ENCODE data around the gene SPATA20.

The SPATA20 gene

DNA sequence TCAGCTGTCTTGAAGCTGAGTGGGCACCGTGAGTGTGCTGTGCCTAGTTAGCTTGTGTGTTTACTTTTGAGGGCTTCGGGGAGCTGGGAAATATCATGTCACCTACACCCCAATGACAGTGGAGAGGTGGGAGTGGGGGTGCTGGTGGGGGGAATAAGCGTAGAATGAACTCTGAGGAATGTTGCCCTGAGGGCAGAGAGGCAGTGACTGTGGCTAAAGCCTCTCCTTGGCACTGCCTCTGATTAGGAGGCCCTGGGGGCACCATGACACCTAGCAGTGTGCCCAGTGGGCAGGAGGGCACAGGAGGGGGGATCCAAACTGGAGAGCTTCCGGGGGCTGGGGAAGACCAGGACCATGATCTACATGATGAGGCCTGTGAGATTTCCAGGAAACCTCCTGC lies 38.4 kb downstream of the SPATA20 start:
- H3K27ac ChIP-seq = no peak overlapping the region
- no peak for TF ChIP-seq ZFX (IDR thresholded peaks at IDR 0.05; ENCODE audit: borderline replicate concordance)
- TF ChIP-seq, protein P1, sequence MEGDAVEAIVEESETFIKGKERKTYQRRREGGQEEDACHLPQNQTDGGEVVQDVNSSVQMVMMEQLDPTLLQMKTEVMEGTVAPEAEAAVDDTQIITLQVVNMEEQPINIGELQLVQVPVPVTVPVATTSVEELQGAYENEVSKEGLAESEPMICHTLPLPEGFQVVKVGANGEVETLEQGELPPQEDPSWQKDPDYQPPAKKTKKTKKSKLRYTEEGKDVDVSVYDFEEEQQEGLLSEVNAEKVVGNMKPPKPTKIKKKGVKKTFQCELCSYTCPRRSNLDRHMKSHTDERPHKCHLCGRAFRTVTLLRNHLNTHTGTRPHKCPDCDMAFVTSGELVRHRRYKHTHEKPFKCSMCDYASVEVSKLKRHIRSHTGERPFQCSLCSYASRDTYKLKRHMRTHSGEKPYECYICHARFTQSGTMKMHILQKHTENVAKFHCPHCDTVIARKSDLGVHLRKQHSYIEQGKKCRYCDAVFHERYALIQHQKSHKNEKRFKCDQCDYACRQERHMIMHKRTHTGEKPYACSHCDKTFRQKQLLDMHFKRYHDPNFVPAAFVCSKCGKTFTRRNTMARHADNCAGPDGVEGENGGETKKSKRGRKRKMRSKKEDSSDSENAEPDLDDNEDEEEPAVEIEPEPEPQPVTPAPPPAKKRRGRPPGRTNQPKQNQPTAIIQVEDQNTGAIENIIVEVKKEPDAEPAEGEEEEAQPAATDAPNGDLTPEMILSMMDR (IDR thresholded peaks at IDR 0.05) = no peak

DNA sequence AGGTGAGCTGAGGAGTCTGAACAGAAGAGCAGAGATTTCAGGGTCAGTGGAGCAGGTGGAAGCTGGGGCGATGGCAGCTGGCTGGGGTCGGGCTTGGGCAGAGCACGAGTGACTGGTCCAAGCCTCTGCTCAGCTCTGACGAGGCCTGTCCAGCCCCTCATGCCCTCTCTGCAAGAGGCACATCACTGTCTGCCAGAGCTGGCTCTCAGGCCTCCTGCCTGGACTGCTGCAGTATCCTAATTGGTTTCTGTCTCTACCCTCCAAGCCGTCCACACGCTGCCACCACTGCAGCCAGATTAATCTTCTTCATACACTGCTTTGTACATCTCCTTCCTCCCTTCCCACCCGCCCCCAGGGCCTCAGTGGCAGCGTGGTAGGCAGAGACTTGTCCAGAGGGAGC lies 38.9 kb downstream of the SPATA20 start:
- no peak overlapping the region for H3K27ac ChIP-seq

DNA sequence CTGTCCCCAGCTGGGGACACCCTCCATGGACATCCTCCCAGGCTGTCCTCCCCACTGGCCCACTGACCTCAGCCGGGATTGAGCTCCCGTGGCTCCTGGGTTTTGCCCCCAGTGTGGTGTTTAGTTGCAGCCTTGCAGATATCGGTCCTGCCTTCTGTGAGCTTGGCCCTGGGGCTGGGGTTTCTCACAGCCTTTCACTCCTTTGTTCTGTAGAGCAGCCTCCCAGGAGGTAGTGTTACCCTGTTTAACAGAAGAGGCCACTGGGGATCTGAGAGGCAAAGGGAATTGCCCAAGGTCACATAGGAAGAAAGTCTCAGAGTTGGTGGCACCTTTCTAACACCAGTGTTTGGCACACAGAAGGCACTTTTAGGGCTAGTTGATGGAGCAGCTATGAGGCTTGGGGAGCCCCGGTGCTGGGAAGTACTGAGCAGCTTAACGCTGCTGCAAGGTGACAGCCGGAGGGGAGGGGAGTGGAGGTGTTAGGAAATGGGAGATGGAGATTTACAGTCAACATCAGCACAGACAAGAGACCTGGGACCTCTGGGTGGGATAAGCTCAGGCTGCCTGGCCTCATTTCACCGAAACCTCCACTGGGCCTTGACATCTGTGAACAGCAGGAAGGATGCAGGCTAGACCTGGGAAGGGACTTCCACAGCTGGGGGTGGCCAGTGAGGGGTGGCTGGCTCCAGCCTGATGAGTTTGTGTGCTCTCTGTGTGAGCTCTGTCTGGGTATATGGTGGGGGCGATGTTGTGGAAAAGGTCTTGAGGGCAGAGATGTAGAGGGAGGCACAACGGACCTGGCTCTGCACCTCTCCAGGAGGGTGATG lies 39.7 kb downstream of the SPATA20 start:
- H3K27ac ChIP-seq = no peak overlapping the region
- no peak for TF ChIP-seq ZFX (IDR thresholded peaks at IDR 0.05; ENCODE audit: borderline replicate concordance)
- TF ChIP-seq, protein P1 (IDR thresholded peaks at IDR 0.05) = no peak

More for the DNA sequence above, 38.9 kb downstream of the SPATA20 start:
- TF ChIP-seq ZFX (IDR thresholded peaks at IDR 0.05; ENCODE audit: borderline replicate concordance) = no peak
- TF ChIP-seq, protein P1 (IDR thresholded peaks at IDR 0.05) = no peak

DNA sequence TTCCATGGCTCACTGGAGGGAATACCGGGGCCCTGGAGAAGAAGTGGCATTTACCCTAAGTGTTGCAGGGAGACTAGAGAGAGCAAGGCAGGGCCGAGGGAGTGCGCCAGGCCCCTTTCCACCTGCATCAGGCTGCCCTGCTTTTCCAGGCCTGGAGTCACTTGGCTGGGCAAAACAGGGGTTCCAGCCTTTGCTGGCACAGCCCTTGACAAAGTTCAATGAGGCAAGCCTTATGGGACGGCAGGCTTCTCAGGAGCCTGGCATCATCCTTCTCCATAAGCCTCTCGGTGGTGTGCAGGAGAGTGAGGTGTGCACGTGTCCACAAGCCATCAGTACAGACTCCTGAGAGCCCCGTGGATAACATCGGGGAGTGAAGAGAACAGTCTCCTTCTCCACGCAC lies 40.6 kb downstream of the SPATA20 start:
- TF ChIP-seq ZFX (IDR thresholded peaks at IDR 0.05; ENCODE audit: borderline replicate concordance) = no peak
- TF ChIP-seq, protein P1 (IDR thresholded peaks at IDR 0.05) = no peak
- no peak overlapping the region for H3K27ac ChIP-seq

DNA sequence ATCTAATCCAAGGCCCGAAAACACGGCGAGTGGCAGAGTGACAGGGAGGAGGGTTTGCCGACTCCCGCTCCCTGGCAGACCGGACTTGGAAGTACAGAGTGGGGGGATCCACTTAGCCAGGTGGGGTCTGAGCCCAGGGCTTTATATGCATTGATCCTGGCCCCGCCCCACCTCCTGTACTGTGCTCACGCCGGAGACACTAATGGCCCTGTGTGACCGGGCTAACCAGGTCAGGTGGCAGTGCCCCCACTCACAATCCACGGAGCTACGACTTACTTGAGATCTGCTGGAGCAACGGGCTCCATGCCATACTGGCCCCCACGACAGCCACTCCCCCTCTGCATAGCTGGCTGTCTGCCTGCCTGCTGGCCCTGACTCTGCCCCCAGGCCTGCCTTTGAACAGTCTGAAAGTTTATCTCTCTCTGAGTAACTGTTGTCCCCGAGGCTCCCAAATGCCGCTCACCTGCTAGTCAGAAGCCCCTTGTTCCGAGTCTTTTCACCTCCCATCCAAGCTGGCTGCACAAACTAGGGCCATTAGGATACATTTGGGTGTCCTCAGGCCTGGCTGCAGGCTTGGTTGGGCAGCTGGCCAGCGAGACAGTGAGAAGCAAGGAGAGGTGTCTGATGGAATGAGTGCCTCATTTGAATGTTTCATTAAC lies 41.5 kb downstream of the SPATA20 start:
- no peak for TF ChIP-seq ZFX (IDR thresholded peaks at IDR 0.05; ENCODE audit: borderline replicate concordance)
- TF ChIP-seq, protein P1 (IDR thresholded peaks at IDR 0.05) = no peak
- H3K27ac ChIP-seq = no peak overlapping the region

DNA sequence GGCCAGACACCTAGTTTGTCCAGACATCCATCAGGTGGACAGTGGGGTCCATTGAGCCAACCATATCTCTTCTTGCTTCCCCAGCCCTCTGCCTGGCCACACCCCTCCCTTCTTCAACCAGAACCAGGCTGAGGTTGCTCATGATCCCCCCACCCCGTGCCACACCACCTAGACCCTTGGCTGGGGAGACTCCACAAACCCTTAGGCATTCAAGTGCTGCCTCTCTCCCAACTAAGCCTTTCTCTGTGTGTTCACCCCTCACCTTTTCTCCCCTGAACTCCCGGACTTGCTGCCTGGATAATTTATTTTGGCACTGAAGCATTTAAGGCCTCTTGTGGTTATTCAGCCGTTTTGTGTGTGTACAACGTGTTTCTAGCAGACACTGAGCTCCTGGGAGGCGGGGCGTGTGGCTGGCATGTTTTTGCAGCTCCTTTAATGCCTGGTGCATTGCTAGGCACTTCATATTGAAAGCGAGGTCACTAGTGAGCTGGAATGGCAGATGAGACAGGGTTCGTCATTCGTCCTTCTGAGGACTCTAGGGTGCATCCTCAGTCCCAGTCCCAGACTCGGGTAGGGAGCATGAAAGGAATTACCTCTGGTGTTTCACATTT lies 42.2 kb downstream of the SPATA20 start:
- no peak overlapping the region for H3K27ac ChIP-seq
- no peak for TF ChIP-seq ZFX (IDR thresholded peaks at IDR 0.05; ENCODE audit: borderline replicate concordance)
- TF ChIP-seq, protein P1 (IDR thresholded peaks at IDR 0.05) = no peak
